AG10803 (cell line): ENCODE results near the gene BCDIN3D.
"Not testable (repeated sequence)": the region's sequence is repeated elsewhere in the genome, so short reads cannot be mapped to it uniquely, and the experiment has no call there.

ENCODE experiments used
- DNase-seq: peaks from one replicate; pipeline ENCODE4 v3.0.0; 2010; ENCODE audit warnings: low read depth
- H3K4me3 ChIP-seq: 2 replicates; pipeline ENCODE4 v1.5.1; 2011; ENCODE audit warnings: mild to moderate bottlenecking, low read length, control low read depth
- TF ChIP-seq, protein P1 (sequence below): conservative IDR thresholded peaks from 2 replicates; pipeline ENCODE4 v1.5.1; 2011; ENCODE audit warnings: mild to moderate bottlenecking, low read length, control low read depth, inconsistent platforms

BCDIN3D gene

GRCh38 chr12:49875115-49875720, 32.3 kb upstream of the BCDIN3D start:
- H3K4me3 ChIP-seq = no peak overlapping the region
- TF ChIP-seq, protein P1, sequence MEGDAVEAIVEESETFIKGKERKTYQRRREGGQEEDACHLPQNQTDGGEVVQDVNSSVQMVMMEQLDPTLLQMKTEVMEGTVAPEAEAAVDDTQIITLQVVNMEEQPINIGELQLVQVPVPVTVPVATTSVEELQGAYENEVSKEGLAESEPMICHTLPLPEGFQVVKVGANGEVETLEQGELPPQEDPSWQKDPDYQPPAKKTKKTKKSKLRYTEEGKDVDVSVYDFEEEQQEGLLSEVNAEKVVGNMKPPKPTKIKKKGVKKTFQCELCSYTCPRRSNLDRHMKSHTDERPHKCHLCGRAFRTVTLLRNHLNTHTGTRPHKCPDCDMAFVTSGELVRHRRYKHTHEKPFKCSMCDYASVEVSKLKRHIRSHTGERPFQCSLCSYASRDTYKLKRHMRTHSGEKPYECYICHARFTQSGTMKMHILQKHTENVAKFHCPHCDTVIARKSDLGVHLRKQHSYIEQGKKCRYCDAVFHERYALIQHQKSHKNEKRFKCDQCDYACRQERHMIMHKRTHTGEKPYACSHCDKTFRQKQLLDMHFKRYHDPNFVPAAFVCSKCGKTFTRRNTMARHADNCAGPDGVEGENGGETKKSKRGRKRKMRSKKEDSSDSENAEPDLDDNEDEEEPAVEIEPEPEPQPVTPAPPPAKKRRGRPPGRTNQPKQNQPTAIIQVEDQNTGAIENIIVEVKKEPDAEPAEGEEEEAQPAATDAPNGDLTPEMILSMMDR = no peak
- no peak for DNase-seq

GRCh38 chr12:49874142-49874897, 31.4 kb upstream of the BCDIN3D start:
- TF ChIP-seq, protein P1 = no peak
- H3K4me3 ChIP-seq = no peak overlapping the region
- no peak for DNase-seq

GRCh38 chr12:49873361-49873934, 30.5 kb upstream of the BCDIN3D start:
- no peak for DNase-seq
- TF ChIP-seq, protein P1 = no peak

DNA sequence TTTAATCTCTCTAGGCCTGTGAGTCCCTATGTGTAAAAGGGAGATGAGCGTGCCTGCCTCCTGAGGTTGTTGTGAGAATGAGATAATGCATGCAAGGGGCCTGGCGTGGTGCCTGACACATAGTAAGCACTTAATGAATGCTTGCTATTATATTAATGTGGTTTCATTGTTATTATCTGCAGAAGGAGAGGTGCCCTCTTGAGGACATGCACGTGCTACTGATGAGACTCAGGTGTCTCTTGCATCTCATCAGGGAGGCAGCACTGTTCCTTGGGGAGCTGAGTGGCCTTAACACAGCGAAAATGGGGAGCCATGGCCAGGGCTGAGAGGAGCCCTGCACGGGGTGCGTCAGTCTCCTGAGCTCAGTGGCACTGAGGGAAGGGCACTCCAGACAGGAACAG, 29.9 kb upstream of the BCDIN3D start:
- H3K4me3 ChIP-seq = no peak overlapping the region
- DNase-seq = no peak

More at GRCh38 chr12:49873361-49873934, 30.5 kb upstream of the BCDIN3D start:
- no peak overlapping the region for H3K4me3 ChIP-seq

GRCh38 chr12:49872381-49872780, 29.5 kb upstream of the BCDIN3D start:
- no peak for DNase-seq
- no peak overlapping the region for H3K4me3 ChIP-seq
- TF ChIP-seq, protein P1 = no peak

More for the DNA sequence above, 29.9 kb upstream of the BCDIN3D start:
- TF ChIP-seq, protein P1 = no peak

DNA sequence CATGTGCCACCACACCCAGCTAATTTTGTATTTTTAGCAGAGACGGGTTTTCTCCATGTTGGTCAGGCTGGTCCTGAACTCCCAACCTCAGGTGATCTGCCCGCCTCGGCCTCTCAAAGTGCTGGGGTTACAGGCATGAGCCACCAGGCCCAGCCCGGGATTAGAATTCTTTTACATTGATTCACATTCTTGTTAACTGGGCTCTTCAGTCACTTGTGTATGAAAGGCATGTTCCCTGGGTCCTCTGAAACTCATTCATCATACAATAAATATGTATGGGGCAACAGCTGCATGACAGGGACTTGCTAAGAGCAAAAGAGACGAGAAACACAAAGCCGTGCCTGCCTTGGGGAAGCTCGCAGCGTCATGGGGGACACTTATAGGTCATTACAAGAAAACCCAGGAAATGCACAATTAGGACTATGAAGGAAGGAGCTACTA, 28.9 kb upstream of the BCDIN3D start:
- H3K4me3 ChIP-seq, DNase-seq: not testable (repeated sequence)

DNA sequence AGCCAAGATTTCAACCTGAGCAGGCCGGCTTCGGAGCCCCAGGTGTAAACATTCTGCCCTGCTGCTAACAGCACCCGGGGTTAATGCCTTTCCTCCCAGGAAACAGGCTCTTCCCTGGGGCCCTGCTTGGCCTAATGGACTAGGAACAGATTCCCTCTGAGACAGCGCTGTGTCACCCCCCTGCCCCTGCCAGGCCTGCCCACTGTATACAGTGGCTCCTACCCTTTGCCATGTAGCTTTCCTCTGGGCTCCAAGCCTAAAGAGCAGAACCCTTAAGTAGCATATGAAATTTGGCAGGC, 28.3 kb upstream of the BCDIN3D start:
- H3K4me3 ChIP-seq = no peak overlapping the region
- TF ChIP-seq, protein P1 = no peak
- no peak for DNase-seq
